Gastroesophageal sphincter (tissue), 2 donors: ENCODE results near the gene CNTNAP2.

Experiments
- POLR2A ChIP-seq, 2 donors: fragments of 450-650 bp; IDR thresholded peaks; one replicate each; pipeline ENCODE4 v1.6.1; 2017; ENCODE audit warnings: antibody characterized with exemption in 2 of 2, mild to moderate bottlenecking in 2 of 2, moderate library complexity in 1 of 2
- POLR2AphosphoS5 ChIP-seq: sonication (generic); formaldehyde crosslinking; IDR thresholded peaks from one replicate; pipeline ENCODE4 v1.6.1; 2017; ENCODE audit warnings: antibody characterized with exemption

- TF ChIP-seq POLR2AphosphoS5 (no peak), POLR2A (IDR thresholded peaks at IDR 0.05) (no peak)
Measured at GRCh38 chr7:146423446-146423845, 306.8 kb downstream of the CNTNAP2 start.
